ENCODE measurements around the gene GABBR1. TPM values are rescaled to one million over a fixed set of nuclear protein-coding genes. Genes with fewer than 3 reads are reported as not detected.

The GABBR1 gene
- total RNA-seq, 2 donors from 2014 or later: 16.4 to 32.0 TPM

- Histone ChIP-seq H3K36me3 (no peaks in the 10 kb centered on the region), H3K9me3 (no peaks in the 10 kb centered on the region), H3K4me3 (no peak overlapping the region), H3K4me1 (peaks cover 0 to 1% of the 10 kb centered on the region in 2 donors), H3K27me3 (no peaks in the 10 kb centered on the region), H3K27ac (no peak overlapping the region)
- DNase-seq (ENCODE audit: low spot score): no peak
- TF ChIP-seq CTCF (IDR thresholded peaks at IDR 0.05): no peak
These were observed 4.3 kb upstream of the GABBR1 start for GRCh38 chr6:29637247-29637646.

DNA sequence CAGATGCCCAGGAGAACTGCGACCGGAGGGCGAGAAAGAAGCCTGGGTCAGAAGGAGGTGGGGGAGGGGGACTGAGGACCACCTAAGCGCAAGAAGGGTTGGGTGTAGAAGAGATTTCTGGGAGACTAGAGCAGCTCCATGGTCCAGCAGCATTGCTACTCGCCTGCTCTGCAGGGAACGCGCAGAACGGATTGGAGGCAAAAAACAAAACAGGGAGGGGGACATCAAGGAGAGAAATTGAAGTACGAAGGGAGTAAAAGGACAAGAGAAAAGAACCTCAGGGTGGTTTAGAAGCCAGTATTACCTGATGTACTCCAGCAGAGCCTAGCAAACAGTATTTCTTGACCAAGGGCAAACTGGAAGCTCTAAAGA lies 537 bp upstream of the GABBR1 start:
- no peaks in the 10 kb centered on the region for H3K9me3 ChIP-seq
- no peak for TF ChIP-seq CTCF (IDR thresholded peaks at IDR 0.05)
- no peaks in the 10 kb centered on the region for H3K36me3 ChIP-seq
- no peak for DNase-seq (ENCODE audit: low spot score)
- H3K27me3 ChIP-seq: no peaks in the 10 kb centered on the region
- peak overlapping the region; percentile 83 to 91 for H3K27ac ChIP-seq
- H3K4me3 ChIP-seq: peak overlapping the region; percentile 86 to 92
- H3K4me1 ChIP-seq: peaks cover 3 to 23% of the 10 kb centered on the region in 2 donors

GRCh38 chr6:29631860-29632731 lies 887 bp downstream of the GABBR1 start:
- peak overlapping the region; percentile 83 to 91 for H3K27ac ChIP-seq
- peaks cover 3 to 34% of the 10 kb centered on the region in 2 donors for H3K4me1 ChIP-seq
- TF ChIP-seq CTCF (IDR thresholded peaks at IDR 0.05): no peak

DNA sequence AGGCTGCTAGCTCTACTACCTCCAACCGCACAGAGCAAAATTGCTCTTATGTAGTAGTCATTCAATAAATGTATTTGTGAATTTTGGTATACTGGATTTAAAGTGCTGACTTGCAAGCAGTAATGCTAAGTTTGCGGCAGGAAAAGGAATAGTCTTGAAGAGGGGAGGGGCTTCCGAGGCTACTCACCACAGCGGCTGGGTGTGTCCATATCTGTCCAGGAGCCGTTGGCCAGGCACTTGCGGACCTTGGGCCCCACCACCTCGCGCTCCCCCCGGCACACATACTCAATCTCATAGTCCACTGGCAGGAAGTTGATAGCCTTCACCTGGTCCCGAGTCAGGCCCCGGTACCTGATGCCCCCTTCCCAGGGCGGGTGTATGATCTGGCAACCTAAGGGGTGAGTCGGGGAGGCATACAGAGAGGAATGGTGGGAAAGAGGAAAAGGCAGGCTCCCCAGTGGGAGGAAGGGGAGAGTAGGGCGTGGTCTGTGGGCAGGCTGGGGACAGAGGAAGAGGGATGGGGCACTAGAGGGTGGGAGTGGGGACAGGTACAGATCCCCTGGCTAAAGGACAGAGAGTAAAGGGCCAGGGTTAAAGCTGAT lies 1.7 kb downstream of the GABBR1 start:
- no peak for TF ChIP-seq CTCF (IDR thresholded peaks at IDR 0.05)
- no peak overlapping the region for H3K27ac ChIP-seq
- DNase-seq (ENCODE audit: low spot score): no peak
- no peaks in the 10 kb centered on the region for H3K36me3 ChIP-seq
- H3K4me1 ChIP-seq: peaks cover 3 to 34% of the 10 kb centered on the region in 2 donors
- no peaks in the 10 kb centered on the region for H3K27me3 ChIP-seq
- H3K9me3 ChIP-seq: no peaks in the 10 kb centered on the region
- peak overlapping the region in 1 of 2 donors; percentile 92 for H3K4me3 ChIP-seq

More at GRCh38 chr6:29631860-29632731, 887 bp downstream of the GABBR1 start:
- Histone ChIP-seq H3K36me3 (no peaks in the 10 kb centered on the region), H3K4me3 (peak overlapping the region; percentile 86 to 92), H3K9me3 (no peaks in the 10 kb centered on the region), H3K27me3 (no peaks in the 10 kb centered on the region)
- no peak for DNase-seq (ENCODE audit: low spot score)

DNA sequence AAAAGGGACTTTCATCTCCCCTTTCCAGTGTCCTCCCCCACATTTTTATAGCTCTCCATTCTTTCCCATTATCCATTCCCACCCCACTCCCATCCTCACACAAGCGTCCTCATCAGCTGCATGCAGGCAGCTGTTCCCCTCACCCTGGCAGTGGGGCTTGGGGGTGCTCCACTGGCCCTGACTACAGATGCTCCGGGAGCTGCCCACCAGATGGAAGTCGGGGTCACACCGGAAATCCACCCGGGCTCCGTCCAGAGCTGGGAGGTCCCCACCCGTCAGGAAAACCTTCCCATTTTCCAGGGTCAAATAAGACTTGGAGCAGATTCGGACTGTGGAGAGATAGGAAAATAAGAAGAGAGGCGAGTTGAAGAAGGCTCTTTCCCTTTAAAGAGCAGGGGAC lies 2.7 kb downstream of the GABBR1 start:
- H3K4me1 ChIP-seq: peaks cover 3 to 34% of the 10 kb centered on the region in 2 donors
- no peak for TF ChIP-seq CTCF (IDR thresholded peaks at IDR 0.05)

More for the DNA sequence above, 2.7 kb downstream of the GABBR1 start:
- H3K27me3 ChIP-seq: no peaks in the 10 kb centered on the region
- no peak overlapping the region for H3K27ac ChIP-seq
- H3K9me3 ChIP-seq: no peaks in the 10 kb centered on the region
- H3K36me3 ChIP-seq: no peaks in the 10 kb centered on the region
- DNase-seq (ENCODE audit: low spot score): no peak
- no peak overlapping the region for H3K4me3 ChIP-seq

Data from right atrium auricular region (tissue), 2 donors.